Inferior parietal cortex (tissue), 1 donor: ENCODE results near the gene MT1E.
"Not testable (repeated sequence)": the region's sequence is repeated elsewhere in the genome, so short reads cannot be mapped to it uniquely, and the experiment has no call there.

Experiments
- DNase-seq: peaks from one replicate; pipeline ENCODE4 v3.0.0-alpha.2; 2016; ENCODE audit errors: extremely low spot score

The MT1E gene

GRCh38 chr16:56645838-56646237, 20.3 kb downstream of the MT1E start:
- no peak for DNase-seq

- DNase-seq: no peak
These were observed 22.3 kb downstream of the MT1E start for GRCh38 chr16:56647641-56648431.

- no peak for DNase-seq
These were observed 23.7 kb downstream of the MT1E start for GRCh38 chr16:56649271-56649670.

DNA sequence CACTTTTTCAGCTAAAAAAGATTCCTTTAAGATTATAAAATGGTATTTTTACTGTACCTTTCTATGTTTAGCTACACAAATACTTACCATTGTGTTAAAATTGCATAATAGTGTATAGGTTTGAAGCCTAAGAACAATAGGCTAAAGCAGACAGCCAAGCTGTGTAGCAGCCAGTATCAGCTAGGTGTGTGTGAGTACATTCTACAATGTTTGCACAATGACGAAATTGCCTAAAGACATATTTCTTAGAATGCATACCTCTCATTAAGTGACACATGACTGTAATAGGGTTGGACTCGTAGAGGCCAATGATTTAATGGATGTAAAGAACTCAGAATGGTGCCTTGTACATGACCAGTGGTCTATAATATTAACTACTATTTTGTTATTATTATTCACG, 24.2 kb downstream of the MT1E start:
- DNase-seq: no peak

- DNase-seq: no peak
These were observed 26.0 kb downstream of the MT1E start, which contains the start of gene MT1B for GRCh38 chr16:56651586-56651985. Gene MT1B, plus strand, starts transcription at chr16:56651886. Its CDS starts 68 bp downstream, at chr16:56651954.

DNA sequence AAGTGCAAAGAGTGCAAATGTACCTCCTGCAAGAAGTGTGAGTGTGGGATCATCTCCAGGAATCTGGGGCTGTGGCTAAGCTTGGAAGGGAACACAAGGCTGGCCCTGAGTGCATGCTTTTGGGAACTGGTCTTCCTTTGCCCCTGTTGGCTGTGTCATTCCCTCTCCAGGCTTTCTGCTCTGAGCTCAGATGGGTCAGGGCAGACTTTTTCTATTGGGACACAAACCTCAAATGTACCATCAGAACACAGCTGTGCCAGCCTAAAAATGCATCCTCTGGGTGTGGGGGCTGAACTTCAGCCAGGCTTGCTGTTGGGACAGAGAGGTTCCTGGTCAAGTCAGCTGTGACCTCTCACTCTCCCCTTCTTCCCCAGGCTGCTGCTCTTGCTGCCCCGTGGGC, 27.0 kb downstream of the MT1E start:
- DNase-seq: no peak

DNA sequence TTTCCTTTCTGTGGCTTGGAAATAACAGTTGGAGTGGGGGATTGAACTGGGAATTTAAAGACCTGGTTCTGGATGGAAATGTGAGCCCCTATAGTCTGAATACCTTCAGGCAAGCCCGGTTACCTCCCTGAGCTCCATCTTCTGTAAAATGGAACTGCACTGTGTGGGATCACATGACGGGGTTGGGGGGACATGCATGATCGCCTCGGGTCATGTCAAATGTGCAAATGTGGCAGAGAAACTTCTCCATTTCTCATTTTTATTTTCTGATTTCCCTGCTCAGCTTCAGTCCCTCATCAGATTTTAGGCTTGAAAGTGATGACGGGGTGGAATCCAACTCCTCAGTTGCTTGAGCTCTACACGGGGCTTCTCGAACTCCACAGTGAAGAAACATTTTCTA, 27.6 kb downstream of the MT1E start:
- no peak for DNase-seq

- no peak for DNase-seq
These were observed 32.2 kb downstream of the MT1E start, which contains the start of gene MT1F for GRCh38 chr16:56657555-56658326. Gene MT1F, plus strand, starts transcription at chr16:56657959. Its CDS starts 100 bp downstream, at chr16:56658059.

- no peak for DNase-seq
These were observed 32.8 kb downstream of the MT1E start for GRCh38 chr16:56658327-56658875.

- no peak for DNase-seq
These were observed 37.1 kb downstream of the MT1E start for GRCh38 chr16:56662357-56663354.

- DNase-seq: no peak
These were observed 38.9 kb downstream of the MT1E start for GRCh38 chr16:56664506-56664905.

DNA sequence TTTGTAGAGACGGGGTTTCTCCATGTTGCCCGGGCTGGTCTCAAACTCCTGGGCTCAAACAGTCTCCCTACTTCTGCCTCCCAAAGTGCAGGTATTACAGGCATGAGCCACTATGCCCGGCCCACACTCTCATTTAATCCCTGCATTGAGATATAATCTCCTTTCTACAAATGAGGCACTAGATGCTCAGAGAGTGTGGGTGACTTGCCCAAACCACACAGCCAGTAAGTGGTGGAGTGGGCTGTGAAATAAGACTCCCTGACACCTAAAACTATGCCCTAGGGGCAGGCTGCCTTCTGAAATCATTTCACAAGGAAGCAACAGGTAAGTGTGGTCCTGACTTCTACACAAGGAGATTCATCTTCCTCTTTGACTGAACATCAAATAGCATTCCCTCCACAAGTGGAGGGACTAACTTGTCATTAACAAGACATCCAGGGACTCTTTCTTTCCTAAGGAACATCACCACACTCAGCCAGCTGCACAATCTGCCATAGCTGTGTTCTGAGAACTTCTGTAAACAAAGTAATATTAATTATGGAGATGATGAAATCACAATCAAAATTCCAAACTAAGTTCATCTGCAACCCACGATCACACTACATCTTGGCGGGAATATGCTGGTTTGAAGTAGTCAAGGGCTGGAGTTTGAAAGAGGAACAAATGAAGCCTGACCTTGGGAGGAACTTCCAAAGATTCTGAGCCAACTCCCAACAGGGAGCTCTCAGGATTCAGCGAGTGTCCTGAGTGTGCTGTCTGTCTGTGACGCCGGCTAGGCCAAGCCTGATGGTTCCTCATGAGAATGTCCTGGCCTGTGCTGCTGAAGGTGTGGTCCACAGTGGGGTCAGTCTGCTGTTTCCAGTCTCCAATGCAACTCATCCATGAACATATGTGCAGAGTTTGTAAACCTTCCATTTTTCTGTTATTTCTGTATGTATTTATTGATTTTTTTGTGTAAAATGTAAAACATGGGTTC, 40.0 kb downstream of the MT1E start:
- not testable (repeated sequence) for DNase-seq

- DNase-seq: no peak
These were observed 42.3 kb downstream of the MT1E start, which contains the start of gene MT1G for GRCh38 chr16:56667581-56668571. Gene MT1G, minus strand, starts transcription at chr16:56668065. Its CDS starts 72 bp downstream, at chr16:56667993.

- DNase-seq: no peak
These were observed 43.6 kb downstream of the MT1E start, which contains the start of gene MT1H for GRCh38 chr16:56669005-56669839. Gene MT1H, plus strand, starts transcription at chr16:56669814. Its CDS starts 71 bp downstream, at chr16:56669885.

DNA sequence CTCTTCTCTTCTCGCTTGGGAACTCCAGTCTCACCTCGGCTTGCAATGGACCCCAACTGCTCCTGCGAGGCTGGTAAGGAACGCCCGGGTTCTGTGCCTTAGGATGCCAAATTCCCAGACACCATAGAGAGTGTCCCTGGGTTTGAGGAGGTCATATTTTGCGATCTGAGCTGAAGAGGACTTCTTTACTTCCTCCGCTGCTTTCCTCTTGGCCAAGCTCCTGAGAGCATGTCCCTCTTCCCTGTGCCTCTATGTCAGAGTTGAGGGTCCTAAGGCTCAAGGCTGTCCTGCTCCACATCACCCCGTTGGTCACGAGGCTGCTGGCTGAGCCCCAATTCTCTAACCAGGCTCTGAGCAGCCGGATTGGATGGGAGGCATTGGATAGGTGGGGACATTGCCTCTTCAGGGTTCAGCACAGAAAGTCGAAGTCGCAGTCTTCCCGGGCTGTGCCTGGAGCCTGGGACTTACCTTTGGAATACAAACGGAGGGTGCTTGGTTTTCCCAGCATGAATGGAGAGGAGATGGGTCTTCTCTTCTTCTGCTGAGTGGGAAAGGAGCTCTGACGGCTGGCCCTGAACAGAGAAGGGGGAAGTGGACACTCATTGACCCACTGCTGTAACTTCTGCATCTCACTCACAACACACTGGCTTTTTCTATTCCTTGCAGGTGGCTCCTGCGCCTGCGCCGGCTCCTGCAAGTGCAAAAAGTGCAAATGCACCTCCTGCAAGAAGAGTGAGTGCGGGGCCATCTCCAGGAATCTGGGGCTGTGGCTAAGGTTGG, 44.4 kb downstream of the MT1E start:
- no peak for DNase-seq

DNA sequence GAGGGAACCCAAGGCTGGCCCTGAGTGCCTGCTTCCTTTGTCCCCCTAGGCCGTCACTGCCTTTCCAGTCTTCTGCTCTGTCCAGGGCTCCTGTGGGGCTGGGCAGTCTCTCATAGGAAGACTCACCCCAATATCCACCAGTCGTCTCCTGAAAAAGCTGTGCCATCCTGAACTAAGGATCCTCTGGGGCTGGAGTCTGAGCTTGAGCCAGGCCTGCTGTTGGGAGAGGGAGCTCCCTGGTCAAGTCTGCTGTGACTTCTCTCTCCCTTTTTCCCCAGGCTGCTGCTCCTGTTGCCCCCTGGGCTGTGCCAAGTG, 45.0 kb downstream of the MT1E start:
- DNase-seq: no peak

DNA sequence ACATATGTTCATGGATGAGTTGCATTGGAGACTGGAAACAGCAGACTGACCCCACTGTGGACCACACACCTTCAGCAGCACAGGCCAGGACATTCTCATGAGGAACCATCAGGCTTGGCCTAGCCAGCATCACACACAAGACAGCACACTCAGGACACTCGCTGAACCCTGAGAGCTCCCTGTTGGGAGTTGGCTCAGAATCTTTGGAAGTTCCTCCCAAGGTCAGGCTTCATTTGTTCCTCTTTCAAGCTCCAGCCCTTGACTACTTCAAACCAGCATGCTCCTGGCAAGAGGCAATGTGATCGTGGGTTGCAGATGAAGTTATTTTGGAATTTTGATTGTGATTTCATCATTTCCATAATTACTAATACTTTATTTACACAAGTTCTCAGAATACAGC, 46.1 kb downstream of the MT1E start:
- DNase-seq: not testable (repeated sequence)
